HG03159 (cell line): ENCODE results near the gene PER3.
"Not testable (repeated sequence)": the region's sequence is repeated elsewhere in the genome, so short reads cannot be mapped to it uniquely, and the experiment has no call there.

Experiments
- ATAC-seq: cut with Tn5 transposase; IDR thresholded peaks from one replicate; pipeline ENCODE4 v1.9.1; 2021; ENCODE audit warnings: mild to moderate bottlenecking, moderate library complexity; ENCODE audit not compliant: unreplicated experiment

The PER3 gene

DNA sequence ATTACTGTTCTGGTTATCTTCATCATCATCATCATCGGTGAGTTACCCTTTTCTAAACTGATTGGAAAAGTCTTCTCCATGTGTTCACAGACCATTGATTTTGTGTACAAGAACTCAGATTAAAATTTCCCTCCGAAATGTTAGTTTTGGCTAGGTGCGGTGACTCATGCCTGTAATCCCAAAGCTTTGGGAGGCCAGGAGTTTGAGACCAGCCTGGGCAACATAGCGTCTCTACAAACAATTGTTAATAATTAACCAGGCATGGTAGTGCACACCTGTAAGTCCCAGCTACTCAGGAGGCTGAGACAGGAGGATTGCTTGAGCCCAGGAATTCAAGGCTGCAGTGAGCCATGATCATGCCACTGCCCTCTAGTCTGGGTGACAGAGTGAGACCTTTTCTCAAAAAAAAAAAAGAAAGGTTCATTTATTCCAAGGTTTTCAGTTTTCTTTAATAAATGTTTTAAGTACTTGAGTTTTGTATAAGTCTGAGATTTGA, 5.9 kb upstream of the PER3 start:
- no peak for ATAC-seq

DNA sequence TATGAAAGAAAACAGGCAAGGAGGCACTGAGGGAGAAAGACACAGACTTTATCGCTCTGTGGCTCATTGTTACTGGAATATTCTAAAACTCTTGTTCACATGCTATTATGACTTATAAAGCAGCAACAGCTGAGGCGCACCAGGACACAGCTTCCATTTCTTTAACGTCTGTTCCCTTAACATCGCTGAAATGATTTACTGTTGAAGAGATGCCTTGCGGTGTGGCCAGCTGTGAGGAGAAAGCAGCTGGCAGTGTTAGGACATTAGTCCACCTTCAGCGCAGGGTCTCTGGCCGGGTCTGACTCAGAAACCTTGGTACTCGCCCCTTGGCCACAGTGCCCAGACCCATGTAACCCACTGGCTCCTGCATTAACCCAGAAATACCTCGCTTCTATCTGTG, 3.1 kb upstream of the PER3 start:
- no peak for ATAC-seq

DNA sequence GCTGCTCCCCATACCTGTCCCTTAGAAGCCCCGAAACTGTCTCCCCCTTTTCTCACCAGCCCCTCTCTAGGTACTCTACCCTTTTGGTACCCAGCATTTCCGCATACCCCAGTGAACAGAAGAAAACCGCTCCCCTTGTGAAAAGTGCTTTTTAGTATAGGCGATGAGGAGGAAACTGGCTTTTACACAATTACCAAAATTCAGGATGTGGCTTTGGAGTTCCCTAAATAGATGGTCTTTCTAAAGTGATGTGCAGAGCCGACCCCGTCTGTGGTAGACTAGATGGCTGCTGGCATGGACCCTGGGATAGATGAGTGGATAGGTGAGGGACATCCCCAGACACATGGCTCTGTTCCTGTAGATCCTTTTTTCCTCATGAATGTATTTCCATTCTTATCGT, 2.6 kb upstream of the PER3 start:
- ATAC-seq = no peak

DNA sequence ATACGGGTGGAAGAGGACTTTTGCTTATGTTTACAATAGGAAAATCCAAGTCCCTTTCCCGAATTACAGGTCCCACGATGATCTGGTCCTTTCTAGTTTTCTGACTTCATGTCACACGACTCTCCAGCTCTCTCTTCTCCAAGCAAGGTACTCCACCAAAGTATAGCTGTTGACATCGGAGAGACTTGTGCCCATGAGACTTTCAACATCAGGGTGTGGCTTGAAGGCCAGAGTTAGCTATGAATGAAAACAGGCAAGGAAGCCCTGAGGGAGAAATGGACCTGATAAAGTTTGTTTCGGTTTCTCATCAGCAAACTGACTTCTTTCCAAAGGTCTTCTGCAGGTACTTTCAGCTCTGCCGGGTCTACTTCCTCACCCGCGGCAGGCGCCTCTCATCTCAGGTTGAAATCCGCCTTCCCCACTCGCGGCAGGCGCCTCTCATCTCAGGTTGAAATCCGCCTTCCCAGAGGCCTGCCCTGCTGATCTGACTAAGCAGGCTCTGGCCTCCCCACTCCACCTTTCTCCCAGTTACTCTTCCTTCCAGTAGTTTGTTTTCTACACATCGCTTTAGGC, 2.1 kb upstream of the PER3 start:
- no peak for ATAC-seq

DNA sequence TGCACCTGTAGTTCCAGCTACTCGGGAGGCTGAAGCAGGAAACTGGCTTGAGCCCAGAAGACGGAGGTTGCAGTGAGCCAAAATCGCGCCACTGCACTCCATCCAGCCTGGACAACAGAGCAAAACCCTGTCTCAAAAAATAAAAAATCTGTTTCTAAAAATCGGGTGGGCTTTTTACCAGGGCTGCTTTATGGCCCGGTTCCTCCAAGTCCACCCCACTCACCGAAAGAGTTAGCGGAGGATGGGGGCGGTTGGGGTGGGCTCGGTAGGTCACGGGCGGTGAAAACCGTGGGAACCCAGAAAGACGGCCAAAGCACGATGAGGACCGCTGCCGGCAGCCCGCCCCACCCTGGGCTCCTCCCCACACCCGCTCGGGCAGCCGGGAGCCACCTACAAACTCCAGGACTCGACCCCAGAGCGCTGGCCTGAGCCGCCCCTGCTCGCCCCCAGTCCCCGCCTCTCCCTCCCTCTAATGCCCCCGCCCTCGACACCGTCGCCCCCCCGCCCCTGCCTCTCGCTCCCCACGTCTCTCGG, 846 bp upstream of the PER3 start:
- ATAC-seq = no peak

DNA sequence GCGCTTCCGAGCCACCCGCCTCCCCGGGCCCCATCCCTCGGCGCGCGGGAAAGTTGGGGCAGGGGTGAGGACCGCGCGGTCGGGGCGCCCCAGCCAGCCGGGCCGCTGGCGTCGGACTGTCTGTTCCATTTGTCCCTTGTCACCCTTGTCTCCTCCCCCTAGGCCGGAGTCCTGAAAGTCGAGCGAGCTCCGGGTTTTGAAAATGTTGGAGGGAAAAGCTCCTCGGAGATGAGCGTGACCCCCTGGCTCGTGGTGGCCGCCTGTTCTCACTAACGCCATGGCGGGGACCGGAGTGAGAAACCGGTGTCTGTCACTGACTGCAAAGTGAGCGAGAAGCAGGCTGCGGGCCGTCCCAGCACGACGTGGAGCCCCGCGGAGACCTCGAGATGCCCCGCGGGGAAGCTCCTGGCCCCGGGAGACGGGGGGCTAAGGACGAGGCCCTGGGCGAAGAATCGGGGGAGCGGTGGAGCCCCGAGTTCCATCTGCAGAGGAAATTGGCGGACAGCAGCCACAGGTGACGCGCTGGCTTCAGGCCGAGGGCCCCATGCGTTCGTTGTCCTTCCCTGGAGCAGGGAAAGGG, 491 bp downstream of the PER3 start:
- ATAC-seq = no peak

DNA sequence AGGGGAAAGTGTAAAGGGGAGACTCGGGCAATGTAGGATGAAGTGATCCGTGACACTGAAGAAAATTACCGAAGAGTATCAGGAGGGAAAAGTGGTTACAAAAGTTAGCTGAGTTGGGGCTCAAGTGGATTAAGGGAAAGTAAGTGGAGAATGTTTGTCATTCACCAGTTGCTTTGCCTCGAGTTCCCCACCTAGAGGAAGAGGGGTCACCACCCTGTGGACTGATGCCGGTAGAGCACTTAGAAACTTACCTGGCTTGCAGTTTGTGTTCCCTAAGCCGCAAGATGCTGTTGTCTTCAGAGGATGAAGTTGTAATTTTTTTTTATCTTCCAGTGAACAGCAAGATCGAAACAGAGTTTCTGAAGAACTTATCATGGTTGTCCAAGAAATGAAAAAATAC, 1.0 kb downstream of the PER3 start:
- no peak for ATAC-seq

DNA sequence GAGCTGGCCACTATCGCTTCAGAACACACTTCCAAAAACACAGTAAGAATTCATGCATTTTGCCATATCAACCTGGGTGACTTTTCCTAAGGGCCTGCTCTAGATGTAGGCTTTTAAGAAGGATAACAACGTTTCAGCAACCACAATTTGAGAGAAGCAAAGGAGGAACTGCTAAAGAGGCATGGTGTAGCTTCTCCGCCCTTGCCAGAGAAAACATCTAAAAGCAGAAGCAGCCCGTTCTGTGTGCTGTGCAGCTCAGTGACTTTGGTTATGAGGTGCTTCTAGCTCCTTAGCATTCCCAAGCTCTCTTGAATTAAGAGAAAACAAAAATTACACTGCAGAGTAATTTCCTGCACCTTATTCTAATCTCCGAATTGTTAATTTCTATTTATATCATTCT, 2.7 kb downstream of the PER3 start:
- ATAC-seq = no peak

DNA sequence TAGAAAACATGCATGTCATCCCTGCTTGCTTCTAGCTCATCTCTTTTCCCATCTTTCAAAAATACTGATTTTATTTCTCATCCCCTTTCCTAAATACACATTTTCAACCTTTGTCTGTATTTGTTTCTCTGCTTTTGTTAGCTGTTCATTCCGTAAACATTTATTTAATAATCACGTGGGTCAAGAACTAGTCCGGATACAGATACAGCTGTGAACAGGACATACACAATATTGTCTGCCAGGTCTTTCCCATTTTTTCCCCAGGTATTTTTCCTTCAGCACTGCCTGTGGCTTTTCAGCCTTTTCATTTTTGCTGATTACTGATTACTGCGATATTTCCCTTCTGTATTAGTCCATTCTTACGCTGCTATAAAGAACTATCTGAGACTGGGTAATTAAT, 5.7 kb downstream of the PER3 start:
- no peak for ATAC-seq

DNA sequence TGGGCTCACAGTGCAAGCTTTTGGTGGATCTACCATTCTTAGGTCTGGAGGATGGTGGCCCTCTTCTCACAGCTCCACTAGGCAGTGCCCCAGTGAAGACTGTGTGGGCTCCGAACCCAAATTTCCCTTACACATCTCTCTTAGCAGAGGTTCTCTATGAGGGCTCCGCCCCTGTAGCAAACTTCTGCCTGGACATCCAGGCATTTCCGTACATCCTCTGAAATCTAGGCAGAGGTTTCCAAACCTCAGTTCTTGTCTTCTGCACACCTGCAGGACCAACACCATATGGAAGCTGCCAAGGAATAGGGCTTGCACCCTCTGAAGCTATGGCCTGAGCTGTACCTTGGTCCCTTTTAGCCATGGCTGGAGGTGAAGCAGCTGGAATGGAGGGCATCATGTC, 6.9 kb downstream of the PER3 start:
- not testable (repeated sequence) for ATAC-seq

DNA sequence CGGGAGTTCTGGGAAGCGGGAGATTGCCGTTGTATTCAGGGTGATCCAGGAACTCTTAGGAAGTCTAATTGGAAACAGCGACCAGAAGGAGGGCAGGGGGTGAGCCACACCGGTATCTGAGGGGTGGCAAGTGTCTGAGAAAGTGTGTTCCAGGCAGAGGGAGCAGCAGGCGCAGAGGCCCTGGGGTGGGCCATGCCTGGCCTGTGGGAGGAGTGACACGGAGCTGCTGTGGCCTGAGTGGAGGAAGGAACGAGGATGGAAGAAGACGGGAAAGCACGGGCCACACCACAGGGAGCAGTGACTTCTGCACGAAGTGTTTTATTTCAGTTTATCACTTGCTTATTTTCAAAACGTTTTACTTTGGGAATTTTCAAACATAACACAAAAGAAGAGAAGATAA, 11.3 kb downstream of the PER3 start:
- no peak for ATAC-seq

DNA sequence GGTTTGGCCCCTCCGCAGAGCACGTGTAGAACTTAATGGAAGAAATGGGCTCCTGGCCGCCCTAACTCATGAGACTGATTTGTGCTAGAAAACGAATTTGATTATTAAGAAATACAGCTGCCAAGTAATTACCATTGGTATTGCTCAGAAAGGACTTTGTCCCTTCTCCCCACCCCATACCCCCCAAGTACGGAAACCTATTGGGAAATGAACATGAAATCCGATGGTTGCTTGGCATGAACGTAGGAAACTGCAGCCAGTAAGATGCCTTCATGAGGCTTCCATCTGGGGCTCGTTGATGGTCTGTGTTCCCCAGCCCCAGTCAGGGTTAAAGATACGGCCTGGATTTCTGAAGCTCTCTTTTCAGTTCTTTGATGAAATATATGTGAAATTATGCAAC, 21.4 kb downstream of the PER3 start:
- ATAC-seq = no peak

DNA sequence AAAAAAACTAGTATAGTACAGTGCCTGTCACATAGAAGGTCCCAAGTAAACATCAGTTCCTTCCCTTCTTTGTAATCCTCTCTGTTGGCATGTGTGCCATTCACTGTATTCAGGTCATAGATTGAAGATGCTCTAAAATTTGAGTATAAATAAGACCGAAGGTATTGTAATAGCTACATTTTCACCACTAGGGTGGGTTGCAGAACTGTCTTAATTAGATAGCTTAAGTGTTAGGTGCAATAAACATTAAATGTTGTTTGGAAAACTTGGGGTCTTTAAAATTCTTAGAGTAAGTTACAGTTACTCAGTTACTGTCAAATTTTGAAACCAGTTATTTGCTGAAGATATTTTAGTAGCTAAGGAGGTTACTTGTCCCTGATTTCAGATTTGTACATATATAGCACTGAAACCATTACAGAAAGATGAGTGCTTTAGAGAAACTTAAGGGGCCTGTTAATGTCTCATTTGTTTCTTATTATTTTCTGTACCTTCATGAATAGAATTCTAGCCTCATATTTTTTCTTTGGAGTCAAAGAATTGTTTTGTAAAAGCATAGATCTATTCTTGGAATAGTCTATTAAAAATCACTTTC, 24.3 kb downstream of the PER3 start:
- ATAC-seq = no peak

DNA sequence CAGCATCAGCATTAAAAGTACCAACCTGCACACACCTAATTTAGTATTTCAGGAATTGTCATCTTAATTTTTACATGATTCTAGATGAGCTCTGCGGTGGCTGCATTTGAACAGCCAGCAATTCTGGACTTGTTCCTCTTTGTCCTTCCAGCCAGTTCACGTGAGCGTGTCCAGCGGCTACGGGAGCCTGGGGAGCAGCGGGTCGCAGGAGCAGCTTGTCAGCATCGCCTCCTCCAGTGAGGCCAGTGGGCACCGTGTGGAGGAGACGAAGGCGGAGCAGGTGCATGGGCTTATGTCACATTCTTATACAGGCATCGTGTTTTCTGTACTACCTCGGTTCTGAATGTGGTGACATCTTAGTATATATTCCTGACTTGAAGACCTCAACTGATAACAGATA, 25.7 kb downstream of the PER3 start:
- no peak for ATAC-seq

DNA sequence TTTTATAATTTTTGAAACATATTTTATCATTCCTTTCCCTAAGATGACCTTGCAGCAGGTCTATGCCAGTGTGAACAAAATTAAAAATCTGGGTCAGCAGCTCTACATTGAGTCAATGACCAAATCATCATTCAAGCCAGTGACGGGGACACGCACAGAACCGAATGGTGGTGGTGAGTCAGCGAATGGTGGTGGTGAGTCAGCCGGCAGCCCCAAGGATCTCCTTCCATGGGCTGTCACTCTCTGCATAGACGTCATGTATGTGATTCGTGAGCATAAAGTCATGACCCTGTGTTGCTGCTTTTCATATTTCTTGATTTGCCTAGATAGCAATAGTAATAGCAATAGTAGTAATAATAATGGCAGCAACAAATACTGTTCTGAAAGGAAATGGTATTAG, 26.3 kb downstream of the PER3 start:
- no peak for ATAC-seq

DNA sequence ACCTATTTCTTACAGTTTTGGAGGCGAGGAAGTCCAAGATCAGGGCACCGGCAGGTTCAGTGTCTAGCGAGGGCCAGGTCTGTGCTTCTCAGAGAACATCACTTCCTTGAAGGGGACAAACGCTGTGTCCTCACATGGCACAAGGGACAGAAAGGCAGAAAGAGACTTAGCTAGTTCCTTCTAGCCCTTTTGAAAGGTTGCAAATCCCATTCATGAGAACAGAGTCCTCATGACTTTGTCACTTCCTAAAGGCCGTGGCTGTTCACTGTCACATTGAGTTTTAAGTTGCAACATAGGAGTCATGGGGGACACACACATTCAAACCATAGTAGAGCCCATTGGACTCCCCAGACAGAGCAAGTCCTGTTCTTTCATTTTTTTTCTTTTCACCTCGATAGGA, 27.4 kb downstream of the PER3 start:
- no peak for ATAC-seq

DNA sequence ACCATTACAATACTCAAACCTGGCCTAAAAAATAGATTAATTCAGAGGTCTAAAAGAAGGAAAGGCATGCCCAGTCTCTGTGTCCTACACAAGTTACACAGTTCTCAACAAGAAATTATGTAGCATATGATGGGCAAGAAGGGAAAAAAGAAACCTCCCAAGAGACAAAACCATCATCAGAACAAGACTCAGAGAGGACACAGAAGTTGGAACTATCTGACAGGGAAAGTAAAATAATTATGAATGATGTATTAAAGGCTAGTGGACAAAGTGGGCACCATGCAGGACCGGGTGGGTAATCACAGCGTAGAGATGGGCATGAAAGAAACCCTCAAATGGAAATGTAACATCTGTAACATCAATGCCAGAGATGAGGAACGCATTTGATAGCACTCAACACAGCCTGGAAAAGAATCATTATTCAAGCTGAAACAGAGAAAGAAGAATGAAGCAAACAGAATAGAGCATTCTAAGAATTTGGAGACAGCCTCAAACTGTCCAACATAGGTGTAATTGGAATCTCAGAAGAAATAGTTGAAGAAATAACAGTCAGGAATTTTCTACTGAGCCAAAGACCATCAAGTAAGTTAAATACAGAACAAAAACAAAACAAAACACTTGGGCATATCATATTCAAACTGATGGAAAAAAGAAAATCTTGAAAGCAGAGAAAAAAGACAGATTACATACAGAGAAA, 29.7 kb downstream of the PER3 start:
- ATAC-seq = no peak

DNA sequence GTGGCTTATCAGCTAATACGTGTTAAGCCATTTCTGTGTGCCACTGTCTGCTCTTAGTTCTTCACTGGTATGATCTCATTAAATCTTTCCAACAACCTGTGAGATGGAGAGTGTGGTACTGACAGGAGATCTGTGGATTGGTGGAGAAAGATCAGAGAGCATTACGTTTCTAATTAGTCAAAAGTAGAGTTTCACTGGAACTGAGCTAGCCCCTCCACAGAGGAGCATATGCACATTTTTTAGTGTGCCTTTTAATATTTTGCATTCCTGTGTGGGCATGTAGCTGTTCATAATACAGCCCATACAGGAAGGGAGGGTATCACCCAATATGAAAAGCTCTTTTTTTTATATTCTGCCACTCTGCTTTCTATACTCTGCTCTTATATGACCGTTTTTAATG, 37.2 kb downstream of the PER3 start:
- ATAC-seq = no peak

DNA sequence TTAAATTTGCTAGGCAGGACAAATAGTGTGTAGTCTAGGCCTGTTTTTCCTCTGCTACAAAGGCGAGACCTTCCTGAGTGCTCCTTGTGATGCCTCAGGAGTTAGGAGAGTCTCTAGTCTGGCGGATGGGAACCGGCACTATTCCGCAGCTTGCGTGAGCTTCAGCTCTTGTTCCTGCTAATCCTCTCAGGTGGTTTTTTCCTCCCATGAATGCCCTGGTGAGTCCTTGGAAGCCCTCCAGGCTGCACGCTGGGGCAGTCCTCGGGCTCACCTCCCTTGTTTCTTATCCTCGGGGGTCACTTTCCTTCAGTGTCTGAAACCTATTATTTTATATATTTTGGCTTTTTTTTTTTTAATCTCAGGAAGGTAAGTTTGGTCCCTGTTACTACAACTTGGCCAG, 40.6 kb downstream of the PER3 start:
- ATAC-seq = no peak

DNA sequence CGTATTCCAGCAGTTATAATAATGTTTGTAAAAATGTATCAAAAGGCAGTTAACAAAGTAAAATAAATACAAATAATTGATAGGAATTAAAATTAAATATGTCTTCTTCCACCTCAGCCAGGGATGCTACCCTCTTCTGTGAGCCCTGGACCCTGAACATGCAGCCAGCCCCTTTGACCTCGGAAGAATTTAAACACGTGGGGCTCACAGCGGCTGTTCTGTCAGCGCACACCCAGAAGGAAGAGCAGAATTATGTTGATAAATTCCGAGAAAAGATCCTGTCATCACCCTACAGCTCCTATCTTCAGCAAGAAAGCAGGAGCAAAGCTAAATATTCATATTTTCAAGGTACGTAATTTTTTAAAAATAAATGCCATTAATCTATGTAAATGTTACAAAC, 42.3 kb downstream of the PER3 start:
- ATAC-seq = no peak

DNA sequence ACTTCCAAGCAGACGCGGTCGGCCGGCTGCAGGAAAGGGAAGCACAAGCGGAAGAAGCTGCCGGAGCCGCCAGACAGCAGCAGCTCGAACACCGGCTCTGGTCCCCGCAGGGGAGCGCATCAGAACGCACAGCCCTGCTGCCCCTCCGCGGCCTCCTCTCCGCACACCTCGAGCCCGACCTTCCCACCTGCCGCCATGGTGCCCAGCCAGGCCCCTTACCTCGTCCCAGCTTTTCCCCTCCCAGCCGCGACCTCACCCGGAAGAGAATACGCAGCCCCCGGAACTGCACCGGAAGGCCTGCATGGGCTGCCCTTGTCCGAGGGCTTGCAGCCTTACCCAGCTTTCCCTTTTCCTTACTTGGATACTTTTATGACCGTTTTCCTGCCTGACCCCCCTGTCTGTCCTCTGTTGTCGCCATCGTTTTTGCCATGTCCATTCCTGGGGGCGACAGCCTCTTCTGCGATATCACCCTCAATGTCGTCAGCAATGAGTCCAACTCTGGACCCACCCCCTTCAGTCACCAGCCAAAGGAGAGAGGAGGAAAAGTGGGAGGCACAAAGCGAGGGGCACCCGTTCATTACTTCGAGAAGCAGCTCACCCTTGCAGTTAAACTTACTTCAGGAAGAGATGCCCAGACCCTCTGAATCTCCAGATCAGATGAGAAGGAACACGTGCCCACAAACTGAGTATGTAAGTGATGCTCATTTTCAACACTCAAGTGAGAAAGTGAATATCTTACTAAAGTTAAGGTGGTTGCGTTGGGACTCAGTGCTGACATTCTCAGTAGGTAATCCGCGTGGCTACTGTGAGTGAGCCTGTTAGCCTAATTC, 43.2 kb downstream of the PER3 start:
- no peak for ATAC-seq
